ENCODE measurements around the gene STOX1. TPM values are rescaled to one million over a fixed set of nuclear protein-coding genes. Genes with fewer than 3 reads are reported as not detected.

STOX1 gene
- 10.3 TPM for total RNA-seq
- 8.5 TPM for polyA plus RNA-seq
- long read RNA-seq, donor 1: 0 reads
- long read RNA-seq, donor 2: 0 reads
- long read RNA-seq, donor 3, partial matches to known transcripts: 0 of 2 reads
- long read RNA-seq, donor 3, other reads (novel, unspliced or antisense): 0 of 2 reads
- long read RNA-seq, donor 4, partial matches to known transcripts: 0 of 1 reads
- long read RNA-seq, donor 4, other reads (novel, unspliced or antisense): 0 of 1 reads
- long read RNA-seq, donor 5: 0 reads
- long read RNA-seq, donor 6, partial matches to known transcripts: 0 of 3 reads
- long read RNA-seq, donor 6, other reads (novel, unspliced or antisense): 0 of 3 reads
- long read RNA-seq, donor 7, partial matches to known transcripts: 0 of 1 reads
- long read RNA-seq, donor 7, other reads (novel, unspliced or antisense): 0 of 1 reads
- long read RNA-seq, donor 8, partial matches to known transcripts: 0 of 3 reads
- long read RNA-seq, donor 8, other reads (novel, unspliced or antisense): 0 of 3 reads
- long read RNA-seq, donor 9, partial matches to known transcripts: 0 of 3 reads
- long read RNA-seq, donor 9, other reads (novel, unspliced or antisense): 0 of 3 reads
- long read RNA-seq, donor 10, partial matches to known transcripts: 0 of 1 reads
- long read RNA-seq, donor 10, other reads (novel, unspliced or antisense): 0 of 1 reads

- no peaks in the 10 kb centered on the region for H3K36me3 ChIP-seq (ENCODE audit: control insufficient read depth in 2 of 2, insufficient read depth in 2 of 2, low read length in 1 of 2)
- 6% methylated on average over 63 of the region's 63 CpGs for WGBS
- peak in 8 of 9 donors; percentile 25 to 83 (median 64) for DNase-seq (ENCODE audit: low read depth in 6 of 9, low spot score in 9 of 9)
- H3K4me3 ChIP-seq (ENCODE audit: low read length in 2 of 2): peak within 1 kb of the TSS; percentile 56 to 69
- peaks cover 12 to 32% of the 10 kb centered on the region in 2 donors for H3K4me1 ChIP-seq (ENCODE audit: control insufficient read depth in 2 of 2, insufficient read depth in 2 of 2, low read length in 2 of 2)
- peak within 1 kb of the TSS; percentile 71 to 76 for H3K27ac ChIP-seq (ENCODE audit: low read depth in 1 of 2, low read length in 1 of 2)
- H3K27me3 ChIP-seq (ENCODE audit: control insufficient read depth in 2 of 2, insufficient read depth in 1 of 2, low read length in 1 of 2): no peaks in the 10 kb centered on the region
- no peaks in the 10 kb centered on the region for H3K9me3 ChIP-seq (ENCODE audit: control insufficient read depth in 2 of 2, insufficient read depth in 1 of 2, low read length in 1 of 2)
Observed at GRCh38 chr10:68826764-68827591, at the start of gene STOX1. Gene STOX1 (plus strand): TSS chr10:68827531. CDS start chr10:68827624, 93 bp downstream.

GRCh38 chr10:68781613-68782574 is 45.4 kb upstream of the STOX1 start:
- Histone ChIP-seq H3K4me3 (ENCODE audit: low read length in 2 of 2) (no peak overlapping the region), H3K27ac (ENCODE audit: low read depth in 1 of 2, low read length in 1 of 2) (no peak overlapping the region), H3K36me3 (ENCODE audit: control insufficient read depth in 2 of 2, insufficient read depth in 2 of 2, low read length in 1 of 2) (peaks cover 45 to 77% of the 10 kb centered on the region in 2 donors), H3K27me3 (ENCODE audit: control insufficient read depth in 2 of 2, insufficient read depth in 1 of 2, low read length in 1 of 2) (no peaks in the 10 kb centered on the region), H3K4me1 (ENCODE audit: control insufficient read depth in 2 of 2, insufficient read depth in 2 of 2, low read length in 2 of 2) (no peaks in the 10 kb centered on the region), H3K9me3 (ENCODE audit: control insufficient read depth in 2 of 2, insufficient read depth in 1 of 2, low read length in 1 of 2) (no peaks in the 10 kb centered on the region)
- WGBS: 96% methylated on average over 6 of the region's 6 CpGs
- DNase-seq (ENCODE audit: low read depth in 6 of 9, low spot score in 9 of 9): no peak

- DNase-seq (ENCODE audit: low read depth in 6 of 9, low spot score in 9 of 9): no peak
- 96% methylated on average over 7 of the region's 7 CpGs for WGBS
- H3K27ac ChIP-seq (ENCODE audit: low read depth in 1 of 2, low read length in 1 of 2): no peak overlapping the region
Observed at GRCh38 chr10:68784476-68784875, 42.9 kb upstream of the STOX1 start.

GRCh38 chr10:68787813-68788212 is 39.5 kb upstream of the STOX1 start:
- Histone ChIP-seq H3K36me3 (ENCODE audit: control insufficient read depth in 2 of 2, insufficient read depth in 2 of 2, low read length in 1 of 2) (peaks cover 43 to 69% of the 10 kb centered on the region in 2 donors), H3K4me1 (ENCODE audit: control insufficient read depth in 2 of 2, insufficient read depth in 2 of 2, low read length in 2 of 2) (no peaks in the 10 kb centered on the region), H3K4me3 (ENCODE audit: low read length in 2 of 2) (no peak overlapping the region), H3K9me3 (ENCODE audit: control insufficient read depth in 2 of 2, insufficient read depth in 1 of 2, low read length in 1 of 2) (no peaks in the 10 kb centered on the region), H3K27me3 (ENCODE audit: control insufficient read depth in 2 of 2, insufficient read depth in 1 of 2, low read length in 1 of 2) (no peaks in the 10 kb centered on the region), H3K27ac (ENCODE audit: low read depth in 1 of 2, low read length in 1 of 2) (no peak overlapping the region)
- WGBS: 95% methylated on average over 3 of the region's 3 CpGs
- DNase-seq (ENCODE audit: low read depth in 6 of 9, low spot score in 9 of 9): no peak

More at GRCh38 chr10:68784476-68784875, 42.9 kb upstream of the STOX1 start:
- no peak overlapping the region for H3K4me3 ChIP-seq (ENCODE audit: low read length in 2 of 2)
- peaks cover 51 to 77% of the 10 kb centered on the region in 2 donors for H3K36me3 ChIP-seq (ENCODE audit: control insufficient read depth in 2 of 2, insufficient read depth in 2 of 2, low read length in 1 of 2)
- H3K27me3 ChIP-seq (ENCODE audit: control insufficient read depth in 2 of 2, insufficient read depth in 1 of 2, low read length in 1 of 2): no peaks in the 10 kb centered on the region
- no peaks in the 10 kb centered on the region for H3K9me3 ChIP-seq (ENCODE audit: control insufficient read depth in 2 of 2, insufficient read depth in 1 of 2, low read length in 1 of 2)
- no peaks in the 10 kb centered on the region for H3K4me1 ChIP-seq (ENCODE audit: control insufficient read depth in 2 of 2, insufficient read depth in 2 of 2, low read length in 2 of 2)

GRCh38 chr10:68790476-68790875 is 36.9 kb upstream of the STOX1 start:
- no peak for DNase-seq (ENCODE audit: low read depth in 6 of 9, low spot score in 9 of 9)
- 98% methylated on average over 10 of the region's 10 CpGs for WGBS
- Histone ChIP-seq H3K27ac (ENCODE audit: low read depth in 1 of 2, low read length in 1 of 2) (no peak overlapping the region), H3K27me3 (ENCODE audit: control insufficient read depth in 2 of 2, insufficient read depth in 1 of 2, low read length in 1 of 2) (no peaks in the 10 kb centered on the region), H3K4me3 (ENCODE audit: low read length in 2 of 2) (no peak overlapping the region), H3K9me3 (ENCODE audit: control insufficient read depth in 2 of 2, insufficient read depth in 1 of 2, low read length in 1 of 2) (no peaks in the 10 kb centered on the region), H3K4me1 (ENCODE audit: control insufficient read depth in 2 of 2, insufficient read depth in 2 of 2, low read length in 2 of 2) (no peaks in the 10 kb centered on the region), H3K36me3 (ENCODE audit: control insufficient read depth in 2 of 2, insufficient read depth in 2 of 2, low read length in 1 of 2) (peaks cover 41 to 74% of the 10 kb centered on the region in 2 donors)

DNA sequence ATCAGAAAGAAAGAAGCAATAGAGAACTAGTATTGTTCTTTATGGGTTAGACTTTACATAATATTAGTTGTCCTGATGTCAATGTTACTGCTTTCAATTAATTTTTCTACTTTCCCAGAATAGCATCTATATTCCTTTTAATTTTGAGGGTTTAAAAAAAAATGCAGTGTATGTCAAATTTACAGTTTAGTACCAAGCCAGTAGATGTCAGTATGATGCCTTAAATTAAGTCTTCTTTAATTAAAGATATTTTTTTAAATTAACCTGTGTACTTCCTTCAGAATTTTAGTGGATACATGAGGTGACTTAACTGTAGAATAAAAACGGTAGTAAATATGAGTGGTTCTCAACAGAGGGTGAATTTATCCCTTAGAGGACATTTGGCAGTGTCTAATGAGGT is 35.2 kb upstream of the STOX1 start:
- H3K4me3 ChIP-seq (ENCODE audit: low read length in 2 of 2): no peak overlapping the region
- no peaks in the 10 kb centered on the region for H3K4me1 ChIP-seq (ENCODE audit: control insufficient read depth in 2 of 2, insufficient read depth in 2 of 2, low read length in 2 of 2)
- DNase-seq (ENCODE audit: low read depth in 6 of 9, low spot score in 9 of 9): peak in 2 of 9 donors; percentile 4 to 15
- no peak overlapping the region for H3K27ac ChIP-seq (ENCODE audit: low read depth in 1 of 2, low read length in 1 of 2)
- no peaks in the 10 kb centered on the region for H3K9me3 ChIP-seq (ENCODE audit: control insufficient read depth in 2 of 2, insufficient read depth in 1 of 2, low read length in 1 of 2)
- 91% methylated on average over 1 of the region's 1 CpG for WGBS
- peaks cover 51 to 70% of the 10 kb centered on the region in 2 donors for H3K36me3 ChIP-seq (ENCODE audit: control insufficient read depth in 2 of 2, insufficient read depth in 2 of 2, low read length in 1 of 2)
- H3K27me3 ChIP-seq (ENCODE audit: control insufficient read depth in 2 of 2, insufficient read depth in 1 of 2, low read length in 1 of 2): no peaks in the 10 kb centered on the region

DNA sequence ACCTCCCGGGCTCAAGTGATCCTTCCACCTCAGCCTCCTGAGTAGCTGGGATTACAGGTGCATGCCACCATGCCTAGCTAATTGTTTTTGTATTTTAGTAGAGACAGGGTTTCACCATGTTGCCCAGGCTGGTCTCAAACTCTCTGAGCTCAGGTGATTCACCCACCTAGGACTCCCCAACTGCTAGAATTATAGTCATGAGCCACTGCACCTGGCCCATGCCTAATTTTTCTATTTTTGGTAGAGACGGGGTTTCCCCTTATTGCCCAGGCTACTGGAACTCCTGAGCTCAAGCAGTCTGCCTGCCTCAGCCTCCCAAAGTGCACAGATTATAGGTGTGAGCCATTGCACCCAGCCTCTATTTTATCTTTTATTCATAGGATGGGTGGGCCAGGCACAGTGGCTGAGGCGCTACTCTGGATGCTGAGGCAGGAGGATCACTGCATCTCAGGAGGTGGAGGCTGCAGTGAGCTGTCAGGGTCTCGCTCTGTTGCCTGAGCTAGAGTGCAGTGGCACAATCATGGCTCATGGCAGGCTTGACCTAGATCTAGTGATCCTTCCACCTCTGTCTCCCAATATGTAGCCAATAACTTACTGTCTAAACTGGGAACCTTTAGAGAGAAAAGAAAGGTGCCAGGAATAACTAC is 31.3 kb upstream of the STOX1 start:
- no peak overlapping the region for H3K27ac ChIP-seq (ENCODE audit: low read depth in 1 of 2, low read length in 1 of 2)
- H3K4me3 ChIP-seq (ENCODE audit: low read length in 2 of 2): no peak overlapping the region
- no peaks in the 10 kb centered on the region for H3K9me3 ChIP-seq (ENCODE audit: control insufficient read depth in 2 of 2, insufficient read depth in 1 of 2, low read length in 1 of 2)
- 97% methylated on average over 4 of the region's 4 CpGs for WGBS
- DNase-seq (ENCODE audit: low read depth in 6 of 9, low spot score in 9 of 9): no peak
- no peaks in the 10 kb centered on the region for H3K4me1 ChIP-seq (ENCODE audit: control insufficient read depth in 2 of 2, insufficient read depth in 2 of 2, low read length in 2 of 2)
- no peaks in the 10 kb centered on the region for H3K27me3 ChIP-seq (ENCODE audit: control insufficient read depth in 2 of 2, insufficient read depth in 1 of 2, low read length in 1 of 2)
- H3K36me3 ChIP-seq (ENCODE audit: control insufficient read depth in 2 of 2, insufficient read depth in 2 of 2, low read length in 1 of 2): peaks cover 26 to 38% of the 10 kb centered on the region in 2 donors

- H3K4me1 ChIP-seq (ENCODE audit: control insufficient read depth in 2 of 2, insufficient read depth in 2 of 2, low read length in 2 of 2): no peaks in the 10 kb centered on the region
- H3K27me3 ChIP-seq (ENCODE audit: control insufficient read depth in 2 of 2, insufficient read depth in 1 of 2, low read length in 1 of 2): no peaks in the 10 kb centered on the region
- no peak for DNase-seq (ENCODE audit: low read depth in 6 of 9, low spot score in 9 of 9)
- 98% methylated on average over 3 of the region's 3 CpGs for WGBS
- no peaks in the 10 kb centered on the region for H3K9me3 ChIP-seq (ENCODE audit: control insufficient read depth in 2 of 2, insufficient read depth in 1 of 2, low read length in 1 of 2)
- H3K27ac ChIP-seq (ENCODE audit: low read depth in 1 of 2, low read length in 1 of 2): no peak overlapping the region
- no peak overlapping the region for H3K4me3 ChIP-seq (ENCODE audit: low read length in 2 of 2)
- H3K36me3 ChIP-seq (ENCODE audit: control insufficient read depth in 2 of 2, insufficient read depth in 2 of 2, low read length in 1 of 2): peaks cover 26 to 34% of the 10 kb centered on the region in 2 donors
Observed at GRCh38 chr10:68796605-68797004, 30.7 kb upstream of the STOX1 start.
